Coronary artery (tissue), 2 donors: ENCODE results near the gene PLD6.
"Not testable (repeated sequence)": the region's sequence is repeated elsewhere in the genome, so short reads cannot be mapped to it uniquely, and the experiment has no call there.

Experiments used
- DNase-seq: peaks from one replicate; pipeline ENCODE4 v3.0.0-alpha.2; 2017; ENCODE audit warnings: low spot score
- H3K27ac ChIP-seq, 2 donors: fragments of 200-600 bp; sonication (generic); one replicate each; pipeline ENCODE4 v1.5.1; 2016 to 2019
- H3K4me3 ChIP-seq: fragments of 200-600 bp; sonication (generic); 2 replicates; pipeline ENCODE4 v1.5.1; 2016; ENCODE audit warnings: mild to moderate bottlenecking, moderate library complexity
- TF ChIP-seq, protein P1 (sequence below): fragments of 200-600 bp; sonication (generic); IDR thresholded peaks from one replicate; pipeline ENCODE4 v1.5.1; 2019; ENCODE audit warnings: antibody characterized with exemption

Gene PLD6, protein sequence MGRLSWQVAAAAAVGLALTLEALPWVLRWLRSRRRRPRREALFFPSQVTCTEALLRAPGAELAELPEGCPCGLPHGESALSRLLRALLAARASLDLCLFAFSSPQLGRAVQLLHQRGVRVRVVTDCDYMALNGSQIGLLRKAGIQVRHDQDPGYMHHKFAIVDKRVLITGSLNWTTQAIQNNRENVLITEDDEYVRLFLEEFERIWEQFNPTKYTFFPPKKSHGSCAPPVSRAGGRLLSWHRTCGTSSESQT

DNA sequence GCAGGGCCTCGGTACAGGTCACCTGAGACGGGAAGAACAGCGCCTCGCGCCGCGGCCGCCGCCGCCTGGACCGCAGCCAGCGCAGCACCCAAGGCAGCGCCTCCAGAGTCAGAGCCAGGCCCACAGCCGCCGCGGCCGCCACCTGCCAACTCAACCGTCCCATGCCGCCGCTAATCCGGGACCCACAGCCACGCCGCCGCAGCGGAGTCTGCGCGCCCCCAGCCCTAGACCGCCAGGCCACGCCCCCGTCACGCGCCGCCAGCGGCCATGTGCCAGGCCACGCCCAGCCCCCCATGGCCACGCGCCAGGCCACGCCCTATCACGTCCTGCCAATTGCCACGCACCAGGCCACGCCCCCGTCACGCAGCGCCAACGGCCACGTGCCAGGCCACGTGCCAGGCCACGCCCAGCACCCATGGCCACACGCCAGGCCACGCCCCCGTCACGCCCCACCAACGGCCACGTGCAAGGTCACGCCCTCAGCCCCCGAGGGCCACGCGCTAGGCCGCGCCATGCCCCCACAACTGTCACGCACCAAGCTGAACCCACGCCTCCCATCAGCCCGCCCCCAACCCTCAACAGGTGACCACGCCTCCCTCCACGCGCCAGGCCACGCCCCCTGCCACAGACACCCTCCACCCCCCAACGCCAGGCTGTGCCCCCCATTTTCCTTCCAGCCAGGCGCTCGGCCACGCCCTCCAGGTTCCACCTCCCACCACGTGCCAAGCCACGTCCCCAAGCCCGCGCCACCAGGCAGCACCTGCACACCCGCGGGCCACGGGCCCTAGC, at the start of gene PLD6:
PLD6 (minus strand) TSS at position 210 of the 789 bp plus-strand sequence; CDS start at position 163, 47 bp downstream.
- TF ChIP-seq, protein P1, sequence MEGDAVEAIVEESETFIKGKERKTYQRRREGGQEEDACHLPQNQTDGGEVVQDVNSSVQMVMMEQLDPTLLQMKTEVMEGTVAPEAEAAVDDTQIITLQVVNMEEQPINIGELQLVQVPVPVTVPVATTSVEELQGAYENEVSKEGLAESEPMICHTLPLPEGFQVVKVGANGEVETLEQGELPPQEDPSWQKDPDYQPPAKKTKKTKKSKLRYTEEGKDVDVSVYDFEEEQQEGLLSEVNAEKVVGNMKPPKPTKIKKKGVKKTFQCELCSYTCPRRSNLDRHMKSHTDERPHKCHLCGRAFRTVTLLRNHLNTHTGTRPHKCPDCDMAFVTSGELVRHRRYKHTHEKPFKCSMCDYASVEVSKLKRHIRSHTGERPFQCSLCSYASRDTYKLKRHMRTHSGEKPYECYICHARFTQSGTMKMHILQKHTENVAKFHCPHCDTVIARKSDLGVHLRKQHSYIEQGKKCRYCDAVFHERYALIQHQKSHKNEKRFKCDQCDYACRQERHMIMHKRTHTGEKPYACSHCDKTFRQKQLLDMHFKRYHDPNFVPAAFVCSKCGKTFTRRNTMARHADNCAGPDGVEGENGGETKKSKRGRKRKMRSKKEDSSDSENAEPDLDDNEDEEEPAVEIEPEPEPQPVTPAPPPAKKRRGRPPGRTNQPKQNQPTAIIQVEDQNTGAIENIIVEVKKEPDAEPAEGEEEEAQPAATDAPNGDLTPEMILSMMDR = no peak
- DNase-seq = peak; percentile 88
- Histone ChIP-seq H3K27ac (peak within 1 kb of the TSS; percentile 85 to 97), H3K4me3 (peak within 1 kb of the TSS; percentile 76)

DNA sequence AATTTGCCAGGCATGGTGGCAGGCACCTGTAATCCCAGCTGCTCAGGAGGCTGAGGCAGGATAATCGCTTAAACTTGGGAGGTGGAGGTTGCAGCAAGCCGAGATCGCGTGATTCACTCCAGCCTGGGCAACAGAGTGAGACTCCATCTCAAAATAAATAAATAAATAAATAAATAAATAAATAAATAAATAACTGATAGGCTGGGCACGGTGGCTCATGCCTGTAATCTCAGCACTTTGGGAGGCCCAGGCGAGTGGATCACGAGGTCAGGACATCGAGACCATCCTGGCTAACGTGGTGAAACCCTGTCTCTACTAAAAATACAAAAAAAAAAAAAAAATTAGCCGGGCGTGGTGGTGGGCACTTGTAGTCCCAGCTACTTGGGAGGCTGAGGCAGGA, 49.6 kb upstream of the PLD6 start:
- DNase-seq, H3K27ac ChIP-seq, H3K4me3 ChIP-seq: not testable (repeated sequence)

DNA sequence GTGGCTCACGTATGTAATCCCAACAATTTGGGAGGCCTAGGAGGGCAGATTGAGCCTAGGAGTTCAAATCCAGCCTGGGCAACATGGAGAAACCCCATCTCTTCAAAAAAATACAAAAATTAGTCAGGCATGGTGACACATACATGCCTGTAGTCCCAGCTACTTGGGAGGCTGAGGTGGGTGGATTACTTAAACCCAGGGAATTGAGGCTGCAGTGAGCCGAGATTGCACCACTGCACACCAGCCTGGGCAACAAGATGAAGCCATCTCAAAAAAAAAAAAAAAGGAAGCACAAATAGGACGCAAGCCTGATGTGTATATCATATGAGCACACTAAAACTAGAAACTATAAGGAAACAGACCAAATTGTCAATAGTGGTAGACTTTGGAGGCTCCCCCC, 47.9 kb upstream of the PLD6 start:
- H3K27ac ChIP-seq = no peak overlapping the region
- no peak for DNase-seq
- TF ChIP-seq, protein P1 = no peak
- no peak overlapping the region for H3K4me3 ChIP-seq

DNA sequence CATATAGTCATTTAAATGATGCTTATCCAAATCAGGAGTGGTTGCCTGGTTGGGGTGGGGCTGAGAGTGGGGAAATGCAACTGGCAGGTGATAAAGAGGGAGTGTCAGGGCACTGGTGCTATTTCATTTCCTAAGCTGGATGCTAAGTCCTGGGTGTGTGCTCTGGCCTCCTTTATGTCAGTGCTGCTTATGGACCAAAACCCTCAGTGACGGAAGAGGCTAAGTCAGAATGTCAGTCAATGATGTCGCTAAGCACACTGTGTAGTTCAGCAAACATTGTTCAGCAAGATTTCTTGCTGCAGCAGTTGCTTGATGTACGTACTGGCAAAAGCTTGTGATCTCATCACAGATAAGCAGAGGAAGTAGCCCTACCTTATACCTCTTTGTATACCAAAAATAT, 47.3 kb upstream of the PLD6 start:
- no peak overlapping the region for H3K27ac ChIP-seq
- H3K4me3 ChIP-seq = no peak overlapping the region
- no peak for DNase-seq
- TF ChIP-seq, protein P1 = no peak

DNA sequence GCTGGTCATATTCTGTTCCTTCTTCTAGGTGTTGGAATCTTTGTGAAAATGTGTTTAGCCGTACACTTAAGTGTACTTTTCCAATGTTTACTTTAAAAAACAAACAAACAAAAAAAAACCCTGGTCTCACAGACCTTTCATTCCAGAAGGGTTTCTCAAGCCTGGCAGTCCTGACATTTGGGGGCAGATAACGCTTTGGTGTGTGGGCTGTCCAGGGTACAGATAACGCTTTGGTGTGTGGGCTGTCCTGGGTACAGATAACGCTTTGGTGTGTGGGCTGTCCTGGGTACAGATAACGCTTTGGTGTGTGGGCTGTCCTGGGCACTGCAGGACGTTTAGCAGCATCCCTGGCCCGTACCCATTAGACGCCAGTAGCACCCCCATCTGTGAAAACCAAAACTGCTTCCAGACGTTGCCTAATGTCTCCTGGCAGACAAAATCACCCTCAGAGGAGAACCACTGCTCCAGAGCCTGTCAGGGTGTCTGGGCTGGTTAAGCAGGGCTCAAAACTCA, 46.1 kb upstream of the PLD6 start:
- Histone ChIP-seq H3K27ac (no peak overlapping the region), H3K4me3 (no peak overlapping the region)
- TF ChIP-seq, protein P1 = no peak
- no peak for DNase-seq

DNA sequence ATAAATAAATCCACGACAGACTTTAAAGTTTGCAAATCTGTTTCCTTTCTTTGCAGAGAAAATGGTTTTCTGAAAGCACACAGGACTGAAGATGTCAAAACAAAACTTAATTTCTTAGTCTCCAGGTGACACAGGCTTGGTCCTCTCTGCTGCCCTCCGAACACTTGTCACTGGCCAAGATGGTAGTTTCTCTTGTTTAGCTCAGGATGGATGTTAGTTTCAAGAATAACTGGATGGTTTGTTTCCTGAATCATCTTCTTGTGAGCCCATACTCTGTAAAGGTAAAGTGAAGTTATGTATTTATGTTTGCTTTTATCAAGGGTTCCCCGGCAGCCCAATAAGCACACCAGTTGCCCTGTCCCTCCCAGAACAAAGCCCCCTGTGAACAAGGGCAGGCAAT, 40.7 kb upstream of the PLD6 start:
- H3K27ac ChIP-seq = no peak overlapping the region
- no peak overlapping the region for H3K4me3 ChIP-seq
- no peak for DNase-seq
- TF ChIP-seq, protein P1 = no peak

DNA sequence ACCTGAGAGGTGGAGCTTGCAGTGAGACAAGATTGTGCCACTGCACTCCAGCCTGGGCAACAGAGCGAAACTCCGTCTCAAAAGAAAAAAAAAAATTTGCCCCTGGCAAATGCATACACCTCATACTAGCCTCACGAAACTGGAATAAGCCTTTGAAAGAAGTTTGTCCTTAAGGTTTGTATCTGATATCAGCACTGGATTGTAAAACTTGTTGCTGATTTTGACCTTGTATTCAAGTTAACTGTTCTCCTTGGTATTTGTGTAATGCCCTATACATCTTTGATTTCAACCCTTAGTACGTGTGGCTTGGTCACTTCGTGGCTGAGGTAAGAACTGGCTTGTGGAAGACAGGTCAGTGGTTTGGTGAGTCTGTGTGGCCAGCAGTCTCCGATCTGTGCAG, 37.0 kb upstream of the PLD6 start:
- Histone ChIP-seq H3K4me3 (no peak overlapping the region), H3K27ac (no peak overlapping the region)
- DNase-seq = no peak
- TF ChIP-seq, protein P1 = no peak
